ENCODE results near the gene EMC7. TPM values are rescaled to one million over a fixed set of nuclear protein-coding genes. Genes with fewer than 3 reads are reported as not detected.

EMC7 gene
- total RNA-seq, 1 experiment from 2014 or later: 32.1 TPM

DNA sequence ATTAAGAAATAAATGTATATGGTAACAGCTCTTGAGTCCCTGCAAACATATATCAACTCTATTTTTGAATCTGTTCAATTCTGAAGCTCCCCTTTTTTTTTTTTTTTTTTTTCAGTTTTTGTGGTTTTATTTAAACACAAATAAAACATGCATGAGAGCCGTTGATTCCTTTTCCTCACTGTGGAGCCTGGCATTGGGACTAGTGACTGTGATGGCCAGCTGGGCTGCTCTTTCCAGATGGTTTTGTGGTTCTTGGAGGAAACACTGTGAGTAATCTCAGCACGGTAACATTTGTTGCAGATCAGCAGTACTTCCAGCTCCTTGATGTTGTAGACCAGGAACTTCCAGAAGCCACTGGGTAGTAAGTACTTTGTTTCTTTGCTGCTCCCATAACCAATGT is 15.9 kb downstream of the EMC7 start (continued):
- TF ChIP-seq, protein P1, sequence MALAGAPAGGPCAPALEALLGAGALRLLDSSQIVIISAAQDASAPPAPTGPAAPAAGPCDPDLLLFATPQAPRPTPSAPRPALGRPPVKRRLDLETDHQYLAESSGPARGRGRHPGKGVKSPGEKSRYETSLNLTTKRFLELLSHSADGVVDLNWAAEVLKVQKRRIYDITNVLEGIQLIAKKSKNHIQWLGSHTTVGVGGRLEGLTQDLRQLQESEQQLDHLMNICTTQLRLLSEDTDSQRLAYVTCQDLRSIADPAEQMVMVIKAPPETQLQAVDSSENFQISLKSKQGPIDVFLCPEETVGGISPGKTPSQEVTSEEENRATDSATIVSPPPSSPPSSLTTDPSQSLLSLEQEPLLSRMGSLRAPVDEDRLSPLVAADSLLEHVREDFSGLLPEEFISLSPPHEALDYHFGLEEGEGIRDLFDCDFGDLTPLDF (CRISPR knock-in tag; IDR thresholded peaks at IDR 0.05): no peak
- TF ChIP-seq, protein P2, sequence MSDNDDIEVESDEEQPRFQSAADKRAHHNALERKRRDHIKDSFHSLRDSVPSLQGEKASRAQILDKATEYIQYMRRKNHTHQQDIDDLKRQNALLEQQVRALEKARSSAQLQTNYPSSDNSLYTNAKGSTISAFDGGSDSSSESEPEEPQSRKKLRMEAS (CRISPR knock-in tag; IDR thresholded peaks at IDR 0.05): no peak

DNA sequence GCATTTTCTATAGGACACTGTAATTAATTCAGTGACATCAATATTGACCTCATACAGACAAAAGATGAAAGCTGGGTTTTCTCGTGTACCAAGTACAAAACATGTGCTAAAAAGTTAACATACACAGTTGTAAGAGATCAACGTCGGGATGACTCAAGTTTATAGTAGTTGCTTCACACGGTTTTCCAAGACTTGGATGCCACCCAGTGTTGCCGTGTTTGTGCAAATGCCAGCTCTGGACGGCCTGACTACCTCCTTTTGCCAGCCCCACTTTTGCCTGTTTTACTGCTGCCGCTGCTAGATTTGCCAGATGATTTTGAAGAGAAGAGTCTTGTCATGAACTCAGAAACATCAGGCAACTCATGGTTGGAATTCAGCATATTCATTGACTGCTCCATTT is 17.6 kb downstream of the EMC7 start:
- ChIA-PET POLR2A (no interaction called here), CTCF (no interaction called here)
- no peak for TF ChIP-seq ZNF263 (CRISPR knock-in tag; IDR thresholded peaks at IDR 0.05; ENCODE audit: low read depth)
- TF ChIP-seq, protein P3, sequence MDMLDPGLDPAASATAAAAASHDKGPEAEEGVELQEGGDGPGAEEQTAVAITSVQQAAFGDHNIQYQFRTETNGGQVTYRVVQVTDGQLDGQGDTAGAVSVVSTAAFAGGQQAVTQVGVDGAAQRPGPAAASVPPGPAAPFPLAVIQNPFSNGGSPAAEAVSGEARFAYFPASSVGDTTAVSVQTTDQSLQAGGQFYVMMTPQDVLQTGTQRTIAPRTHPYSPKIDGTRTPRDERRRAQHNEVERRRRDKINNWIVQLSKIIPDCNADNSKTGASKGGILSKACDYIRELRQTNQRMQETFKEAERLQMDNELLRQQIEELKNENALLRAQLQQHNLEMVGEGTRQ (CRISPR knock-in tag; IDR thresholded peaks at IDR 0.05): no peak
- TF ChIP-seq GRHL2 (CRISPR knock-in tag; IDR thresholded peaks at IDR 0.05; ENCODE audit: insufficient replicate concordance, severe bottlenecking): no peak
- TF ChIP-seq IRF2 (CRISPR knock-in tag; IDR thresholded peaks at IDR 0.05; ENCODE audit: borderline replicate concordance, low read depth): no peak
- Mint-ChIP-seq H3K27ac (no peak overlapping the region), H3K27me3 (ENCODE audit: low read depth) (no peaks in the 10 kb centered on the region), H3K4me3 (no peak overlapping the region), H3K9me3 (no peaks in the 10 kb centered on the region), H3K36me3 (peaks cover 20% of the 10 kb centered on the region), H3K4me1 (no peaks in the 10 kb centered on the region)
- ATAC-seq (no peak), DNase-seq (ENCODE audit: low spot score) (no peak)

DNA sequence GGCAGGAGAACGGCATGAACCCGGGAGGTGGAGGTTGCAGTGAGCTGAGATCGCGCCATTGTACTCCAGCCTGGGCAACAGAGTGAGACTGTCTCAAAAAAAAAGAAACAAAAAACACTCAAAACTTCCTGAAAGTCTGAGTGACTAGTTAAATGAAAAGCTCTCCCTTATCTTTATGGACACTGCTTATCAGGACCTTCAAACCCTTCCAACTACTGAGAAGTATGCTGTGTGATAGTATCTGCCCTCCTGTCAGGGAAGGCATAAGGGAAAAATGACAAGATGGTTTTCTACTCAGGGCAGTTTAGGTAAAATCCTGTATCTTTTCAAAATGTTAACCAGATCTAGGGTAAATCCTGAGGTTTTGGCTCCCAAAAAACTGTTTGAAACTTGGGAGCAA is 21.8 kb downstream of the EMC7 start:
- DNase-seq (ENCODE audit: low spot score) (no peak), ATAC-seq (no peak)
- no peaks in the 10 kb centered on the region for H3K9me3 Mint-ChIP-seq
- no peak overlapping the region for H3K4me3 Mint-ChIP-seq
- H3K4me1 Mint-ChIP-seq: no peaks in the 10 kb centered on the region
- TF ChIP-seq ZNF416 (CRISPR knock-in tag; IDR thresholded peaks at IDR 0.05): no peak
- no peak for TF ChIP-seq ZNF317 (CRISPR knock-in tag; IDR thresholded peaks at IDR 0.05; ENCODE audit: borderline replicate concordance, low read depth)
- no peak for TF ChIP-seq JUN (CRISPR knock-in tag; IDR thresholded peaks at IDR 0.05)
- no peak for TF ChIP-seq ZNF138 (CRISPR knock-in tag; conservative IDR thresholded peaks at IDR 0.05)
- TF ChIP-seq PRRX2 (CRISPR knock-in tag; IDR thresholded peaks at IDR 0.05): no peak
- TF ChIP-seq, protein P4, sequence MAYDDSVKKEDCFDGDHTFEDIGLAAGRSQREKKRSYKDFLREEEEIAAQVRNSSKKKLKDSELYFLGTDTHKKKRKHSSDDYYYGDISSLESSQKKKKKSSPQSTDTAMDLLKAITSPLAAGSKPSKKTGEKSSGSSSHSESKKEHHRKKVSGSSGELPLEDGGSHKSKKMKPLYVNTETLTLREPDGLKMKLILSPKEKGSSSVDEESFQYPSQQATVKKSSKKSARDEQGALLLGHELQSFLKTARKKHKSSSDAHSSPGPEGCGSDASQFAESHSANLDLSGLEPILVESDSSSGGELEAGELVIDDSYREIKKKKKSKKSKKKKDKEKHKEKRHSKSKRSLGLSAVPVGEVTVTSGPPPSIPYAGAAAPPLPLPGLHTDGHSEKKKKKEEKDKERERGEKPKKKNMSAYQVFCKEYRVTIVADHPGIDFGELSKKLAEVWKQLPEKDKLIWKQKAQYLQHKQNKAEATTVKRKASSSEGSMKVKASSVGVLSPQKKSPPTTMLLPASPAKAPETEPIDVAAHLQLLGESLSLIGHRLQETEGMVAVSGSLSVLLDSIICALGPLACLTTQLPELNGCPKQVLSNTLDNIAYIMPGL (CRISPR knock-in tag; IDR thresholded peaks at IDR 0.05): no peak
- TF ChIP-seq HMGA2 (CRISPR knock-in tag; IDR thresholded peaks at IDR 0.05): no peak
- no peak for TF ChIP-seq TCF7 (CRISPR knock-in tag; IDR thresholded peaks at IDR 0.05; ENCODE audit: low read depth)
- TF ChIP-seq, protein P5, sequence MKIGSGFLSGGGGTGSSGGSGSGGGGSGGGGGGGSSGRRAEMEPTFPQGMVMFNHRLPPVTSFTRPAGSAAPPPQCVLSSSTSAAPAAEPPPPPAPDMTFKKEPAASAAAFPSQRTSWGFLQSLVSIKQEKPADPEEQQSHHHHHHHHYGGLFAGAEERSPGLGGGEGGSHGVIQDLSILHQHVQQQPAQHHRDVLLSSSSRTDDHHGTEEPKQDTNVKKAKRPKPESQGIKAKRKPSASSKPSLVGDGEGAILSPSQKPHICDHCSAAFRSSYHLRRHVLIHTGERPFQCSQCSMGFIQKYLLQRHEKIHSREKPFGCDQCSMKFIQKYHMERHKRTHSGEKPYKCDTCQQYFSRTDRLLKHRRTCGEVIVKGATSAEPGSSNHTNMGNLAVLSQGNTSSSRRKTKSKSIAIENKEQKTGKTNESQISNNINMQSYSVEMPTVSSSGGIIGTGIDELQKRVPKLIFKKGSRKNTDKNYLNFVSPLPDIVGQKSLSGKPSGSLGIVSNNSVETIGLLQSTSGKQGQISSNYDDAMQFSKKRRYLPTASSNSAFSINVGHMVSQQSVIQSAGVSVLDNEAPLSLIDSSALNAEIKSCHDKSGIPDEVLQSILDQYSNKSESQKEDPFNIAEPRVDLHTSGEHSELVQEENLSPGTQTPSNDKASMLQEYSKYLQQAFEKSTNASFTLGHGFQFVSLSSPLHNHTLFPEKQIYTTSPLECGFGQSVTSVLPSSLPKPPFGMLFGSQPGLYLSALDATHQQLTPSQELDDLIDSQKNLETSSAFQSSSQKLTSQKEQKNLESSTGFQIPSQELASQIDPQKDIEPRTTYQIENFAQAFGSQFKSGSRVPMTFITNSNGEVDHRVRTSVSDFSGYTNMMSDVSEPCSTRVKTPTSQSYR (CRISPR knock-in tag; IDR thresholded peaks at IDR 0.05): no peak
- TF ChIP-seq FOXK1 (CRISPR knock-in tag; IDR thresholded peaks at IDR 0.05): no peak
- no peak for TF ChIP-seq EMX1 (CRISPR knock-in tag; IDR thresholded peaks at IDR 0.05)
- no peak for TF ChIP-seq SP1 (CRISPR knock-in tag; conservative IDR thresholded peaks at IDR 0.05)
- H3K27me3 Mint-ChIP-seq (ENCODE audit: low read depth): no peaks in the 10 kb centered on the region
- POLR2A ChIA-PET: no interaction called here
- H3K36me3 Mint-ChIP-seq: 0 out of 2 replicates have a peak, but pooled peaks cover 6% of the 10 kb centered on the region
- H3K27ac Mint-ChIP-seq: no peak overlapping the region
- CTCF ChIA-PET: interaction anchor here (2.0 kb wide), 1 partner anchor 30 kb away, joined by 8 read pairs; no protein-coding TSS in a partner anchor

Measured in WTC11 (cell line).